Lower leg skin (tissue), 3 donors: ENCODE data around the gene MINDY4B.

ENCODE experiments used
- CTCF ChIP-seq, 3 donors: fragments of 450-650 bp; IDR thresholded peaks; one replicate each; pipeline ENCODE4 v1.5.1; 2016; ENCODE audit warnings: antibody characterized with exemption in 3 of 3, mild to moderate bottlenecking in 3 of 3, moderate library complexity in 2 of 3
- POLR2A ChIP-seq, 2 donors: fragments of 450-650 bp; IDR thresholded peaks; one replicate each; pipeline ENCODE4 v1.6.1; 2016 to 2017; ENCODE audit warnings: antibody characterized with exemption in 2 of 2, mild to moderate bottlenecking in 1 of 2, moderate library complexity in 1 of 2

- no peak for TF ChIP-seq CTCF (IDR thresholded peaks at IDR 0.05)
- TF ChIP-seq POLR2A (IDR thresholded peaks at IDR 0.05), result no peak
Observed at GRCh38 chr3:150822636-150823035, 82.6 kb downstream of the MINDY4B start.
